H1 (cell line): Measurements from ENCODE around the gene ATXN2. TPM values are rescaled to one million over a fixed set of nuclear protein-coding genes. Genes with fewer than 3 reads are reported as not detected.

ENCODE experiments used
- CTCF ChIA-PET: fragments of 300-600 bp; sonication (Branson Sonifier 250); formaldehyde crosslinking; loops from one replicate; lab custom pipeline; 2021; ENCODE audit not compliant: partially characterized antibody; lab: Charles Lee
- POLR2A ChIA-PET: fragments of 300-600 bp; sonication (Branson Sonifier 250); formaldehyde crosslinking; loops from one replicate; lab custom pipeline; 2021; ENCODE audit warnings: inconsistent platforms; ENCODE audit not compliant: partially characterized antibody; lab: Charles Lee
- DNase-seq, 2 experiments: peaks; one replicate each; pipeline versions ENCODE4 v3.0.0 to v3.0.0-alpha.2; 2010 to 2022; ENCODE audit warnings: low spot score in 2 of 2, low read depth in 1 of 2, mixed read lengths in 1 of 2
- FAIRE-seq: peaks from 2 replicates; lab custom pipeline; 2011; peaks lifted over from hg19 to GRCh38; lab: Jason Lieb, UNC
- H2AFZ ChIP-seq: 2 replicates; pipeline ENCODE4 v1.8.1; 2012; ENCODE audit warnings: low read length, inconsistent platforms
- H2AK5ac ChIP-seq: 2 replicates; pipeline ENCODE4 v1.6.1; 2013; ENCODE audit warnings: low read depth, low read length
- H2BK120ac ChIP-seq: replicated peaks from 2 replicates; pipeline ENCODE3; 2013; ENCODE audit warnings: low read depth, low read length, inconsistent platforms
- H2BK12ac ChIP-seq: 2 replicates; pipeline ENCODE4 v1.6.1; 2013; ENCODE audit warnings: low read depth, low read length
- H2BK15ac ChIP-seq: 2 replicates; pipeline ENCODE4 v1.6.1; 2013; ENCODE audit warnings: low read length
- H2BK20ac ChIP-seq: 2 replicates; pipeline ENCODE4 v1.6.1; 2013; ENCODE audit warnings: low read length
- H2BK5ac ChIP-seq: 2 replicates; pipeline ENCODE4 v1.6.1; 2013; ENCODE audit warnings: low read depth, low read length
- H3K14ac ChIP-seq: 2 replicates; pipeline ENCODE4 v1.6.1; 2013; ENCODE audit warnings: inconsistent platforms; ENCODE audit not compliant: insufficient read length
- H3K18ac ChIP-seq: 2 replicates; pipeline ENCODE4 v1.6.1; 2013; ENCODE audit warnings: low read length; ENCODE audit errors: extremely low read depth
- H3K23ac ChIP-seq: 2 replicates; pipeline ENCODE4 v1.6.1; 2013; ENCODE audit warnings: inconsistent platforms; ENCODE audit not compliant: insufficient read length
- H3K23me2 ChIP-seq: 2 replicates; pipeline ENCODE4 v1.6.1; 2013; ENCODE audit warnings: low read depth, low read length
- H3K27ac ChIP-seq: 2 replicates; pipeline ENCODE4 v1.6.1; 2011; ENCODE audit warnings: low read depth, low read length, inconsistent platforms
- H3K27me3 ChIP-seq, 4 experiments: replicated peaks in 1 of 4; 1 replicate in 1 of 4; 2 replicates in 3 of 4; pipeline versions ENCODE4 v1.6.1 to v1.8.1; 2011 to 2013; ENCODE audit warnings: low read length in 3 of 4, mild to moderate bottlenecking in 3 of 4, inconsistent platforms in 2 of 4, mixed read lengths in 2 of 4, moderate library complexity in 1 of 4; ENCODE audit not compliant: control insufficient read depth in 3 of 4, insufficient read depth in 3 of 4; ENCODE audit errors: extremely low read depth in 1 of 4
- H3K36me3 ChIP-seq, 4 experiments: 2 replicates each; pipeline versions ENCODE4 v1.6.1 to v1.8.1; 2011 to 2013; ENCODE audit warnings: mild to moderate bottlenecking in 4 of 4, low read length in 3 of 4, moderate library complexity in 2 of 4, control low read depth in 1 of 4, inconsistent platforms in 1 of 4; ENCODE audit not compliant: insufficient read depth in 4 of 4, control insufficient read depth in 2 of 4
- H3K4ac ChIP-seq: replicated peaks from 2 replicates; pipeline ENCODE3; 2013; ENCODE audit warnings: low read length, low read depth, mixed read lengths, inconsistent platforms; ENCODE audit not compliant: insufficient read length
- H3K4me1 ChIP-seq, 4 experiments: replicated peaks in 1 of 4; 1 replicate in 1 of 4; 2 replicates in 3 of 4; pipeline versions ENCODE4 v1.6.1 to v1.8.1; 2011 to 2013; ENCODE audit warnings: low read length in 3 of 4, inconsistent platforms in 2 of 4, mixed read lengths in 1 of 4; ENCODE audit not compliant: insufficient read depth in 4 of 4, control insufficient read depth in 3 of 4
- H3K4me2 ChIP-seq, 2 experiments: 2 replicates each; pipeline versions ENCODE4 v1.6.1 to v1.8.1; 2011 to 2013; ENCODE audit warnings: low read depth in 2 of 2, low read length in 2 of 2, control low read depth in 1 of 2, inconsistent platforms in 1 of 2, mild to moderate bottlenecking in 1 of 2; ENCODE audit not compliant: insufficient read depth in 1 of 2
- H3K4me3 ChIP-seq, 4 experiments: fragments of 200-600, 300-600 bp in 1 of 4; sonication (generic), shearing (Covaris generic), sonication (Bioruptor Twin) in 1 of 4; 2 replicates each; pipeline versions ENCODE4 v1.5.1 to v1.8.1; 2011 to 2016; ENCODE audit warnings: low read length in 4 of 4, low read depth in 3 of 4, control low read depth in 2 of 4, inconsistent platforms in 2 of 4, mild to moderate bottlenecking in 2 of 4, mixed read lengths in 1 of 4, moderate library complexity in 1 of 4; ENCODE audit not compliant: insufficient read depth in 2 of 4; ENCODE audit errors: extremely low read depth in 1 of 4
- H3K56ac ChIP-seq: replicated peaks from 2 replicates; pipeline ENCODE3; 2013; ENCODE audit warnings: low read depth, mild to moderate bottlenecking, mixed read lengths, low read length, inconsistent platforms; ENCODE audit not compliant: insufficient read length
- H3K79me1 ChIP-seq: 2 replicates; pipeline ENCODE4 v1.6.1; 2013; ENCODE audit warnings: low read depth, low read length, control low read depth
- H3K79me2 ChIP-seq, 2 experiments: 2 replicates each; pipeline versions ENCODE4 v1.6.1 to v1.8.1; 2012 to 2013; ENCODE audit warnings: low read length in 2 of 2, mild to moderate bottlenecking in 2 of 2, inconsistent platforms in 1 of 2; ENCODE audit not compliant: insufficient read depth in 2 of 2, control insufficient read depth in 1 of 2
- H3K9ac ChIP-seq, 4 experiments: replicated peaks in 1 of 4; 1 replicate in 1 of 4; 2 replicates in 3 of 4; pipeline versions ENCODE4 v1.6.1 to v1.8.1; 2011 to 2013; ENCODE audit warnings: low read depth in 3 of 4, low read length in 3 of 4, control low read depth in 2 of 4, mild to moderate bottlenecking in 2 of 4, moderate library complexity in 2 of 4, inconsistent platforms in 1 of 4; ENCODE audit errors: extremely low read depth in 1 of 4
- H3K9me3 ChIP-seq, 2 experiments: 2 replicates each; pipeline versions ENCODE4 v1.6.1 to v1.8.1; 2012 to 2013; ENCODE audit warnings: mild to moderate bottlenecking in 2 of 2, moderate library complexity in 2 of 2, control low read depth in 1 of 2, inconsistent platforms in 1 of 2, low read depth in 1 of 2, low read length in 1 of 2, mixed read lengths in 1 of 2; ENCODE audit not compliant: insufficient read depth in 2 of 2
- H4K20me1 ChIP-seq, 2 experiments: replicated peaks in 1 of 2; 2 replicates each; pipeline versions ENCODE3 to v1.8.1; 2011 to 2013; ENCODE audit warnings: inconsistent platforms in 2 of 2, low read length in 2 of 2, mild to moderate bottlenecking in 1 of 2; ENCODE audit not compliant: insufficient read depth in 2 of 2, control insufficient read depth in 1 of 2
- H4K5ac ChIP-seq: 2 replicates; pipeline ENCODE4 v1.6.1; 2013; ENCODE audit warnings: low read length, low read depth, mixed read lengths, inconsistent platforms; ENCODE audit not compliant: insufficient read length
- H4K8ac ChIP-seq: 2 replicates; pipeline ENCODE4 v1.8.0; 2013; ENCODE audit warnings: mild to moderate bottlenecking, moderate library complexity, low read length, inconsistent platforms; ENCODE audit not compliant: insufficient read depth; ENCODE audit errors: extremely low read depth
- H4K91ac ChIP-seq: replicated peaks from 2 replicates; pipeline ENCODE3; 2013; ENCODE audit warnings: low read length, mixed read lengths, inconsistent platforms; ENCODE audit not compliant: insufficient read length
- BRCA1 ChIP-seq: IDR thresholded peaks from 2 replicates; pipeline ENCODE4 v1.6.1; 2012; ENCODE audit warnings: low read depth, low read length, improper control_type of control experiment
- CBX5 ChIP-seq: fragments of 300-800, 300-1000 bp; sonication (generic); IDR thresholded peaks from 2 replicates; pipeline ENCODE4 v1.7.1; 2016; ENCODE audit warnings: antibody characterized with exemption, low read length, low read depth
- KDM5A ChIP-seq: fragments of 200-600 bp; IDR thresholded peaks from 2 replicates; pipeline ENCODE4 v1.7.1; 2012; ENCODE audit warnings: mild to moderate bottlenecking, low read length, inconsistent platforms, mixed read lengths
- MAFK ChIP-seq: IDR thresholded peaks from 2 replicates; pipeline ENCODE4 v1.6.1; 2012; ENCODE audit warnings: low read depth, mild to moderate bottlenecking, improper control_type of control experiment, low read length
- NRF1 ChIP-seq: IDR thresholded peaks from 2 replicates; pipeline ENCODE4 v1.6.1; 2011; ENCODE audit warnings: mild to moderate bottlenecking, low read depth, low read length, improper control_type of control experiment
- RAD21 ChIP-seq, 2 experiments: IDR thresholded peaks in 1 of 2; conservative IDR thresholded peaks in 1 of 2; 2 replicates each; pipeline ENCODE4 v1.6.1; 2011; ENCODE audit warnings: low read depth in 2 of 2, low read length in 2 of 2, improper control_type of control experiment in 1 of 2, inconsistent platforms in 1 of 2, mild to moderate bottlenecking in 1 of 2, moderate library complexity in 1 of 2
- RXRA ChIP-seq: IDR thresholded peaks from 2 replicates; pipeline ENCODE4 v1.6.1; 2011; ENCODE audit warnings: low read depth, mild to moderate bottlenecking, low read length, moderate library complexity; ENCODE audit not compliant: insufficient read depth
- SIX5 ChIP-seq: IDR thresholded peaks from 2 replicates; pipeline ENCODE4 v1.6.1; 2011; ENCODE audit warnings: mild to moderate bottlenecking, low read depth, low read length
- TAF7 ChIP-seq: optimal IDR thresholded peaks from 2 replicates; pipeline ENCODE3; 2011; ENCODE audit warnings: low read depth, mild to moderate bottlenecking, inconsistent platforms, low read length, moderate library complexity, borderline replicate concordance
- WGBS, 2 experiments: shearing (Covaris generic) in 1 of 2; methylation state at CpG; one replicate each; pipeline versions ENCODE4 v1.1.6 to v1.1.7; 2013 to 2015; ENCODE audit warnings: low lambda C conversion rate in 2 of 2, mixed read lengths in 2 of 2, inconsistent platforms in 1 of 2, low coverage in 1 of 2, missing lambda C conversion rate in 1 of 2; ENCODE audit not compliant: insufficient replicate concordance in 2 of 2, insufficient coverage in 1 of 2, insufficient read length in 1 of 2; ENCODE audit errors: extremely low coverage in 1 of 2, missing lambda C conversion rate in 1 of 2; 5-methylcytosine and 5-hydroxymethylcytosine counted together
- polyA plus RNA-seq, 7 experiments: library from polyadenylated mRNA; depleted of rRNA in 3 of 7; stranded (reverse) in 5 of 7; unstranded in 2 of 7; fragments of >200 nt in 5 of 7; fragments of 200-250 nt in 2 of 7; gene quantifications; 1 replicate in 5 of 7; 2 replicates in 1 of 7; 4 replicates in 1 of 7; pipeline versions ENCODE4 v1.2.1 to v1.2.3, GENCODE V29; 2011 to 2013; ENCODE audit warnings: missing spikeins in 2 of 7, mixed read lengths in 2 of 7
- total RNA-seq: library from RNA; stranded (reverse); fragmentation: NEBNext Ultra II Directional; extraction: Animal tissue kit (Norgen Biotek cat#: 25700); gene quantifications from 2 replicates; pipeline ENCODE4 v1.2.1, GENCODE V29; 2021
- TF ChIP-seq, protein P1 (sequence below): IDR thresholded peaks from 2 replicates; pipeline ENCODE4 v1.6.1; 2012; ENCODE audit warnings: low read length, inconsistent platforms

ATXN2 gene
- total and polyA plus RNA-seq, 2 of the 8 experiments (the other 6 are each of a cell fraction or from before 2014, with no cell fraction given): 46.6 to 80.7 TPM

DNA sequence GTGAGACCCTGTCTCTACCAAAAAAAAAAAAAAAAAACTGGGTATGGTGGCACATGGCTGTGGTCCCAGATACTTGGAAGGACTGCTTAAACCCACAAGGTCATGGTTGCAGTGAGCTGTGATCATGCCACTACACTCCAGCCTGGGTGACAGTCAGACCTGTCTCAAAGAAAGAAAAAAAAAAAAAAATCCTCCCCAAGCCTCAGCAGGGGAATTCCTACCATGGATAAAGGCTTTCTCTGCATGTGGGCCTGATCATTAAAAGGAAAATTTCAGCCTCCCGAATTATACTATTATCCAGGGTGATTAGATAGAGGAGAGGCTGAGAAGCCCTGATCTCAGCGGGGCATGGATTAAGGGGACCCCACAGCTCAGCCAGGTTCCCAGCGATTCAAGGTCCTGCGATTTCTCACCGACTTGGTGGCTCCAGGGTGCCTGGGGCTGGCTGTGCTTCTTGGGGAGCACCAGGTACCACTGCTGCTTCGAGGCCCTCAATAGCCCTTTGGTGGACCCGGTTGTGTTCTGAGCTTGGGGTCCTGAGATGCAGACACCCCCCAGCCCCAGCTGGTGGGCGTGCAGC lies 187.8 kb downstream of the ATXN2 start:
- Histone ChIP-seq H2BK15ac (peak overlapping the region; percentile 19; the same call in 1 of the 2 replicates), H3K27ac (peak overlapping the region; percentile 63; the same call in 1 of the 2 replicates), H3K56ac (no peak overlapping the region), H3K14ac (no peak overlapping the region), H2BK20ac (peak overlapping the region; percentile 3; the same call in 1 of the 2 replicates), H4K91ac (peak overlapping the region; percentile 22), H2BK12ac (no peak overlapping the region; the same call in 1 of the 2 replicates), H3K79me2 (peaks cover 44 to 92% of the 10 kb centered on the region in 2 experiments), H4K8ac (peak overlapping the region; percentile 86; the same call in 1 of the 2 replicates), H2BK120ac (peak overlapping the region; percentile 34), H3K18ac (peak overlapping the region; percentile 62; the same call in 1 of the 2 replicates), H3K23ac (no peak overlapping the region), H3K4me1 (peaks cover 31 to 70% (median 49%) of the 10 kb centered on the region in 4 experiments), H3K27me3 (no peaks in the 10 kb centered on the region), H2AFZ (no peak overlapping the region), H3K9me3 (no peaks in the 10 kb centered on the region), H3K4ac (peak overlapping the region; percentile 45), H4K5ac (peak overlapping the region; percentile 39), H3K23me2 (peaks cover 9% of the 10 kb centered on the region; the same call in 1 of the 2 replicates), H3K4me3 (no peak overlapping the region; a peak in 1 of 8 replicates), H3K9ac (no peak overlapping the region), H2AK5ac (no peak overlapping the region), H3K79me1 (peaks cover 16% of the 10 kb centered on the region), H3K4me2 (peak overlapping the region; percentile 40 to 54; a peak in 3 of 4 replicates), H4K20me1 (peaks cover 21 to 32% of the 10 kb centered on the region in 2 experiments), H3K36me3 (peaks cover 0 to 2% (median 0%) of the 10 kb centered on the region in 4 experiments; a peak in 1 of 8 replicates), H2BK5ac (peak overlapping the region; percentile 94)
- no peak for FAIRE-seq
- POLR2A ChIA-PET: interaction anchor here (0.6 to 4.3 kb wide), 10 partner anchors 8 to 110 kb away, joined by 3 to 29 read pairs (median 5); no protein-coding TSS in a partner anchor
- DNase-seq: no peak
- CTCF ChIA-PET: interaction anchor here (2.8 to 22.8 kb wide), 6 partner anchors 8 to 37 kb away, joined by 9 to 838 read pairs (median 27); no protein-coding TSS in a partner anchor
- 83% methylated on average over 8 of the region's 8 CpGs; no CpG with 5 or more reads in 1 of the 2 experiments for WGBS, 2 experiments
- TF ChIP-seq, protein P1, sequence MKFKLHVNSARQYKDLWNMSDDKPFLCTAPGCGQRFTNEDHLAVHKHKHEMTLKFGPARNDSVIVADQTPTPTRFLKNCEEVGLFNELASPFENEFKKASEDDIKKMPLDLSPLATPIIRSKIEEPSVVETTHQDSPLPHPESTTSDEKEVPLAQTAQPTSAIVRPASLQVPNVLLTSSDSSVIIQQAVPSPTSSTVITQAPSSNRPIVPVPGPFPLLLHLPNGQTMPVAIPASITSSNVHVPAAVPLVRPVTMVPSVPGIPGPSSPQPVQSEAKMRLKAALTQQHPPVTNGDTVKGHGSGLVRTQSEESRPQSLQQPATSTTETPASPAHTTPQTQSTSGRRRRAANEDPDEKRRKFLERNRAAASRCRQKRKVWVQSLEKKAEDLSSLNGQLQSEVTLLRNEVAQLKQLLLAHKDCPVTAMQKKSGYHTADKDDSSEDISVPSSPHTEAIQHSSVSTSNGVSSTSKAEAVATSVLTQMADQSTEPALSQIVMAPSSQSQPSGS: no peak
- no peak for TF ChIP-seq BRCA1
- no peak for TF ChIP-seq TAF7
- TF ChIP-seq RXRA: no peak
- TF ChIP-seq MAFK: no peak
- no peak for TF ChIP-seq SIX5
- no peak for TF ChIP-seq CBX5
- no peak for TF ChIP-seq NRF1
- no peak for TF ChIP-seq KDM5A
- TF ChIP-seq RAD21 (IDR thresholded peaks at IDR 0.05 in 1 of 2, conservative IDR thresholded peaks at IDR 0.05 in 1 of 2; ENCODE audit: low read depth in 2 of 2, low read length in 2 of 2): no peak
